RCC 7860 (cell line): ENCODE results near the gene ATP2B2.

Source experiments
- DNase-seq: peaks from one replicate; pipeline ENCODE4 v3.0.0-alpha.2; 2015; ENCODE audit warnings: low spot score
- FAIRE-seq: peaks from 2 replicates; lab custom pipeline; 2012; peaks lifted over from hg19 to GRCh38; lab: Jason Lieb, UNC

The ATP2B2 gene

DNA sequence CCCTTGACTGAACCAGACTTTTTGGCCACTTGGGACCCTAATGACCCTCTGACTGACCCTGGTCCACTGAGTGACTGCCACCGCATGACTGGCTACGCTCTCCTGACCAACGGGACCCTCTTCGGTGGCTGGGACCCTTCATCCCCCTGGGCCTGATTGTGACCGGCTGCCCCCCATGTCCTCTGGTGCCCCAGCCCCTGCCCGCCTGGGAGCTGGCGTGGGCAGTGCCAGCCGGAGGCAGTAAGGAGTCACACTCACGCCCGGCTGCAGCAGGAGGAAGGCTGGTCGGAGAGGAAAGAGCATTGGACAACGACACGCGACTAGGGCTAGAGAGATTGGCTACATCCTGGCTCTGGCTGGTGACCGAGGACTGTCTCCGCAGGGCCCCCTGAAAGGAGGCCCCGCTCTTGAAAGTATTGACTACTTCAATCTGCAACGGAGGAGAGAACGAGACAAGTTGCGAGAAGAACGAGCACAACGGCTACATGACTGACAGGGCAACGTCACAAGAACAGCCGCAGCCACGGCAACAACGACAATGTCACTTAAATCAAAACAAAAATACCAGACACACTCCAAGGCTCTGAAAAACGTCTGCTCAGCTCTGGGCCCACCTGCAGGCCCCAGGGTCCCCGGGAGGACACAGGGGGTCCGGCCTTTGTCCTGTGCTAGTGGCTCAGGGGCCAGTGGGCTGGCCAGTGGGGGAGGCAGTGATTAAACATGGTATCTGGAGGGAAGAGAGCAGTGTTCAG, 169.3 kb downstream of the ATP2B2 start:
- no peak for FAIRE-seq
- no peak for DNase-seq

- no peak for DNase-seq
- FAIRE-seq, result no peak
These were observed 170.1 kb downstream of the ATP2B2 start for GRCh38 chr3:10335190-10335738.

- FAIRE-seq (no peak), DNase-seq (no peak)
These were observed 170.9 kb downstream of the ATP2B2 start for GRCh38 chr3:10334459-10334858.

DNA sequence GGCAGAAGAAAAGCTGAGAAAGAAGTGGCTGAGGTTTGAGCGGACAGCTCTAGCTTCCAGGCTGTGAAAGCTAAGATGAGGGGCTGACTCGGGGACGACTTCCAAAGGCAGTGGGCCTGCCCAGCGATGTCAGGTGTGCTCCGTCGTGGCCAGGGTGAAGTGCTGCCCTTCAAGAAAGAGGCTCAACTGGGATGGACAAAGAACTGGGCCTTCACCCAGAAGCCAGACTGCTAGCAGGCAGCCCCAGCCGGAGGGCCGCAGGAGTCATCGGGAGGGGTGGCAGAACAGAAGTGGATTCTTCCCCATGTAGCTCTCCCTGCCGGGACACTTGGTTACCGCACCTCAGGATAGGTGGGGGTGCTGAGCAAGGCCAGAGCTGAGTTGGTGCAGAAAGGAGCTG, 171.3 kb downstream of the ATP2B2 start:
- DNase-seq (no peak), FAIRE-seq (no peak)

- DNase-seq (no peak), FAIRE-seq (no peak)
These were observed 172.1 kb downstream of the ATP2B2 start for GRCh38 chr3:10333349-10333650.

GRCh38 chr3:10332481-10333348, 172.7 kb downstream of the ATP2B2 start:
- FAIRE-seq (no peak), DNase-seq (no peak)

- DNase-seq (no peak), FAIRE-seq (no peak)
These were observed 174.1 kb downstream of the ATP2B2 start for GRCh38 chr3:10331320-10331719.

GRCh38 chr3:10330319-10330718, 175.1 kb downstream of the ATP2B2 start:
- DNase-seq (no peak), FAIRE-seq (no peak)

DNA sequence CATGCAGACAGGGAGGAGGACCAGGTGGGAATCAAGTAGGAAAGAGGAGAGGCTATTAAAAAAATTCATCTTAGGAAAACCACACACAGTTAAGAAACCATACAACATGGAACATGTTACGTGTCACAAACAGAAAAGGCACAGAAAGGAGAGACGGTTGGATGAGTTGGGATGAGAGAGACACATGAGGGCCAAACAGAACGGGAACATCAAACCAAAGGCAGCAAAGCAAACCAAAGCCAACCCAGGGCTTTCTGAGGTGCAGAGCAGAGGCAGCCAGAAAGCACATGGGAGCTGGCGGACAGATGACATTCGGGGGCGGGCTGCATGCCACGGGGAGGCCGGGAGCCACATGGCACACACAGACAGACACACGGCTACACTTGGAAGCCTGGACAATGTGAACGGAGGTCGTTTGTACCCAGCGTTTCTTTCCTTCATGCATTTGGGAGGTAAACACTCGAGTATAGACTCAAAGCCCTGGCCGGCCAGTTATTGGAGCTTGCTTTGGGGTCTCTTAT, 175.8 kb downstream of the ATP2B2 start:
- no peak for FAIRE-seq
- DNase-seq, result no peak

GRCh38 chr3:10328460-10329071, 176.8 kb downstream of the ATP2B2 start:
- FAIRE-seq, result no peak
- DNase-seq, result no peak

DNA sequence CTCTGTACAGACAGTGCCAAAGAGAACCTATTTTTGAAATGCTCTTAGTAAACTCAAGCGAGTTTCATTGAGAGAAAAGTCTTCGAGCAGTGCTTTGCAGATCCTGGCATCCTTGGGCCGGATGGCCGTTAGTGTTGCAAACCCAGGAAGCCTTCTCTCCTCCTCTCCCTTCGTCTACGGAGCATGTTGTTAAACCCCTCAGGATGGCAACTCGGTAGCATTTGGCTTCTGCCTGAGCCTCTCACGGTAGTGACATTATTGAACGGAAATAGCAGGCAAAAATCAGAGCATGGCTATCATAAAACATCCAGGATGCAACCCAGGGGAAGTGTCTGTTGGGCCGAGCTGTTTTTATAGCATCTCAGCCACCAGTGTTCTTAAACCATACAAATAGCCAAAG, 177.8 kb downstream of the ATP2B2 start:
- FAIRE-seq (no peak), DNase-seq (no peak)

DNA sequence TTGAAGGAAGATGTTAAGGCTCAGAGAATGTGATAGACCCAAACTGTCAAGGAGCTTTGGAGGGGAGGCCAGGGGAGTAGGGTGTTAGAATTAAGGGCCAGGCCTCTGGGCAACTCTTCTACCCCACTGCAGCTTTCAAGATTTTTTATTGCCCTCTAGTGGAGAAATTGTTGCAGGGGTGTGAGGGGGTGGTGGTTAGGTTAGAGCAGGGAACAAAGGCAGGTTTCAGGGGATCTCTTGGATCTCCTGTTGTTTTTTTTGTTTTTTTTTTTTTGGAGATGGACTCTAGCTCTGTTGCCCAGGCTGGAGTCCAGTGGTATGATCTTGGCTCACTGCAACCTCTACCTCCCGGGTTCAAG, 183.1 kb downstream of the ATP2B2 start:
- FAIRE-seq (no peak), DNase-seq (no peak)

GRCh38 chr3:10321630-10322351, 183.6 kb downstream of the ATP2B2 start:
- DNase-seq (no peak), FAIRE-seq (no peak)

GRCh38 chr3:10320320-10320677, 185.1 kb downstream of the ATP2B2 start:
- FAIRE-seq (no peak), DNase-seq (no peak)

DNA sequence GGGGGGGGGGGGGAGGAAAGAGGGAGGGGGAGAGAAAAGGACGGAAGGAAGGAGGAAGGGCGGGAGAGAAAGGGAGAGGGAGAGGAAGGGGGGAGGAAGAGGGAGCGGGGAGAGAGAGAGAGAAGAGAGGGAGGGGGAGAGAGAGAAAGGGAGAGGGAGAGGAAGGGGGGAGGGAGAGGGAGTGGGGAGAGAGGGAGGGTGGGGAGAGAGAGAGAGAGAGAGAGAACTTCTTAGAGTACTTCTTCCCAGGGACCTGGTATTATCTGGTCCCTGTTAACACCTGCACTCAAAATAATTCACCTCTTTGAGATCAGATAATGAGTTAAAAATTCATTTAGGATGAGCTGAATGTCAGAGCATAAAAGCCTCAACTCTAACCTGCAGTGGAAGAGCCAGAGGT, 185.6 kb downstream of the ATP2B2 start:
- DNase-seq (no peak), FAIRE-seq (no peak)

DNA sequence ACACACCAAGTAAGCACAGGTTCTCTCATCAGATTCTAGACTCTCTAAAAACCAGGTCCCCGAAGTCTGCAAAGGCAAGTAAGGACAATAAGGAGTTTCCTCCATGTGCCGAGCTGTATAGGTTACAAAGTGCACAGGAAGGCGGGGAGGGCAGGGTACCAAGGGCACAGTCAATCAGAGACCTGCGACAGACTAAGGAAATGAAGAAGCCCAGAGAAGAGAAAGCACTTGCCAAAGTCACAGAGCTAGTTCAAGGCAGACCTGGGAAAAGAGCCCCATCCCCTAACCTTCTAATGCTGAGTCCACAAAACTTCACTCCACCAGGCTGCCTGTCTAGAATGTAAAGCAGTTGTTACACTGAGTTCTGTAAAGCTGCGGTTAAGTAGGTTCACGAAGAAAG, 186.1 kb downstream of the ATP2B2 start:
- DNase-seq (no peak), FAIRE-seq (no peak)

DNA sequence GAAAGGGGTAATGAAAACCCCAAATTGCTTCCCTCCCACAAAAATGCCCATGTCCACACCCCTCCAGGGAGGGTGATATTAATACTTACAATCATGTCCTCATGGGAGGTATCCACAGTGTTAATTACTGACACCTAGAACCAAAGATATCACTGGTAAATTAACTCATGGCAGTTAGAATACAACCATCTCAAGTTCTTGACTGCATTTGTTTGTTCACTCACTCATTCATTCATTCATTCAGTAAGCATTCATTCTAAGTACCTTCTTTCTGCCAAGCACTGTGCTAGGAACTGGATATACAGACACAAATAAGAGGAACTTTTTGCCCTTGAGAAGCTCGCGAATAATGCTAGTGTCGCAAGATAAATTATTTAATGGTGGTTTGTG, 187.4 kb downstream of the ATP2B2 start:
- FAIRE-seq, result no peak
- DNase-seq, result no peak

- FAIRE-seq (no peak), DNase-seq (no peak)
These were observed 187.9 kb downstream of the ATP2B2 start for GRCh38 chr3:10317311-10317960.

- FAIRE-seq, result no peak
- DNase-seq, result no peak
These were observed 189.5 kb downstream of the ATP2B2 start for GRCh38 chr3:10315771-10316344.

DNA sequence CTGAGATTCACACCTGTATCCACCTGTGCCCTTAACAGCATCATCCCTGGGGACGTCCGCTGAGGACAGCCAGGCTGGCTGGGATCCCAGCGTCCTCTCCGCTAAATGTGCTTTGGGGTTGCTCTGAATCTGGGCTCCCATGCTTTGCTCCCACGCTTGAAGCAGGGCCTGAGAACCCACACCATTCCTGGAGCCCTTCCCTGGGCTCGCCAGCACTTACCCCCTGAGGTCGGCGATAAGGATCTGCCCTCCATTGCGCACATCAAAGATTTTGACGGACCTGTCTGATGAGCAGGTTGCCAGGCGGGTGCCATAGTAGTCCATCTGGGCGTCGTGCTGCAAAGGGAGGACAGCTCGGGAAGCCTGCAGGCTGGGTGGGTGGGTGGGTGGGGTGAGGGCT, 190.3 kb downstream of the ATP2B2 start:
- no peak for DNase-seq
- no peak for FAIRE-seq
